ENCODE data around the gene FERMT3.

FERMT3 gene

GRCh38 chr11:64222651-64223000 is 16.1 kb downstream of the FERMT3 start:
- no peak for DNase-seq

- no peak for DNase-seq
Measured at GRCh38 chr11:64223001-64223651, 16.6 kb downstream of the FERMT3 start.

GRCh38 chr11:64224151-64224890 is 17.8 kb downstream of the FERMT3 start:
- no peak for DNase-seq

DNA sequence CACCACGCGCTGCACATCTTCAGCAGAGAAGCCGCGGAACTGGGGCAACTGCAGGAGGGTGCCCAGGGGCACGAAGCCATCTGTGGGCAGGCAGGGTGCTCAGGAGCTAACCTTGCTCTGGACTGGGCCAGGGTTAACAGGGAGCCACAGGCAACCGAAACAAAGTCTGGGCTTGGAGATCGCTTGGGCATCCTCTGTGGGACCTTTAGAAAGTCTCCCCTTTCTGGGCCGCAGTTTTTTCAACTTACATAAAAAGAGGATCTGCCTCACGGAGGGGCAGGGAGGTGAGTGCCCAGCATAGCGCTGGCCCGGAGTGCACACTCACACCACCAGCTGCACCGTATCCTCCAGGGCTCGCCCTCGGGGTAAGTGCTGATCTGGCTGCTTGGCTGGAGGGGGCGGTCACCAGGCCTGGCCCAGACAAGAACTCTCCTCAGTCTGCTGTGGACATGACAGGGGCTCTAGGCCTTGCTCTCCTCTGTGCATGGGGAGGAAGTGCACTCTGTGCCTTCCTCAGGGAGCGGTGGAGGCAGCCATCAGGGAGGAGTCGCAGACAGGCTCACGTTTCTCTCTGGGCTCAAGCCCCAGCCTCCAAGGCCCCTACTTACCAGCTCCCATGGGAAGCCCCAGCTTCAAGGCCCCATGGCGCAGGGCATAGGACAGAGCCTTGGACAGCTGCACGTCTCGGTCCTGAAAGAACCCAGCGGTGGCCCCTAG is 18.5 kb downstream of the FERMT3 start:
- DNase-seq = no peak

DNA sequence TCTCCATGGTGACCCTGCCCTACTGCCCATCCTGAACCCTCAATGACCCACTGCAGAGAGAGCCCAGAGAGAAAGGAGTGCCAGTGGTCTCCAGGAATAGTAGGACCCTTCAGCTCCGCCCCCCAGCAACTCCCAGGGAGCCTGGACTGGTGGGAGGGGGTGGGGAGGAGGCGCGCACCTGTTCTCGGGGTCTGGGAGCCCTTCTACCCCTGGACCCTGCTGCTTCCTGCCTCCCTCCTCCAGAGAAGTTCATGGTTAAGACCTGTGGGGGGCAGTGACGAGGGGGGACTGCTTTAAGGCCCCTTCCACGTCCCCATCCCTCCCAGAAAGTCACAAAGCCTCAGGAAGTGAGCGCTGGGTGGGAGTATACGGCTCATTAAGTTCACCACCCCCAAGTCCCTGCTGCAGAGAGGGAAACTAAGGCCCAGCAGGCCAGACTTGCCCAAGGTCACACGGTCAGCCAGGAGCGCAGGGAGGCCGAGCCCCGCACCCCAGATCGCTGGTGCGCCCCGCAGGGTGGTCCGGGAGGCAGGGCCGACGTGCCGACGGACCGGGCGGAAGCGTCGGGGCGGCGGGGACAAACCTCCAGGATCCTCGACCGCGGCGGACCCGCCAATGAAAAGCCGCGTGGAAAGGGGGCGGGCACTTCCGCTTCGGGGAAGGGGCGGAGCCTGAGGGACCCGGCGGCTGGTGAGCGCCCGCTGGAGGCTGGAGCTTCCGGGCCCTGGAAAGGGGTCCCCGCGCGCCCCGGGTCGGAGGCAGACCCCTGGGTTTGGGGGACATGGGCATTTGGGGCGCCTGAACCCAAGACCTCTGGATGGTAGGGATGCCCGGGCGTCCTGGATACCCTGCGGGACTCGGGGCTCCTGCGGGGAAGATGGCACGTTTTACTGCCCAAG is 19.3 kb downstream of the FERMT3 start, which contains the start of the genes NUDT22 and TRPT1:
TSS of gene NUDT22 (plus strand) at position 667 of the 899 bp plus-strand sequence. CDS start 379 bp downstream, outside the sequence.
TSS of gene TRPT1 (minus strand) at position 579 of the 899 bp plus-strand sequence. CDS start at position 253, 326 bp downstream.
- peak; percentile 93 for DNase-seq

DNA sequence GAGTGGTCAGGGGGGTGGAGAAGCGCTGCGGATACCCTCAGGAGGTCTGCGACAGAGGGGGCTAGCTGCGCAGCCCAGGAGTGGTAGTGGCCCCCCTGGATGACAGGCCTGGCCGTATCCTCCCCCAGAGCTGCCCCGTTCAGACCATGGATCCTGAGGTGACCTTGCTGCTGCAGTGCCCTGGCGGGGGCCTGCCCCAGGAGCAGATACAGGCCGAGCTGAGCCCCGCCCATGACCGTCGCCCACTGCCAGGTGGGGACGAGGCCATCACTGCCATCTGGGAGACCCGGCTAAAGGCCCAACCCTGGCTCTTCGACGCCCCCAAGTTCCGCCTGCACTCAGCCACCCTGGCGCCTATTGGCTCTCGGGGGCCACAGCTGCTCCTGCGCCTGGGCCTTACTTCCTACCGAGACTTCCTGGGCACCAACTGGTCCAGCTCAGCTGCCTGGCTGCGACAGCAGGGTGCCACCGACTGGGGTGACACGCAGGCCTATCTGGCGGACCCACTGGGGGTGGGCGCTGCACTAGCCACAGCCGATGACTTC is 20.1 kb downstream of the FERMT3 start:
- DNase-seq = peak; percentile 61

DNA sequence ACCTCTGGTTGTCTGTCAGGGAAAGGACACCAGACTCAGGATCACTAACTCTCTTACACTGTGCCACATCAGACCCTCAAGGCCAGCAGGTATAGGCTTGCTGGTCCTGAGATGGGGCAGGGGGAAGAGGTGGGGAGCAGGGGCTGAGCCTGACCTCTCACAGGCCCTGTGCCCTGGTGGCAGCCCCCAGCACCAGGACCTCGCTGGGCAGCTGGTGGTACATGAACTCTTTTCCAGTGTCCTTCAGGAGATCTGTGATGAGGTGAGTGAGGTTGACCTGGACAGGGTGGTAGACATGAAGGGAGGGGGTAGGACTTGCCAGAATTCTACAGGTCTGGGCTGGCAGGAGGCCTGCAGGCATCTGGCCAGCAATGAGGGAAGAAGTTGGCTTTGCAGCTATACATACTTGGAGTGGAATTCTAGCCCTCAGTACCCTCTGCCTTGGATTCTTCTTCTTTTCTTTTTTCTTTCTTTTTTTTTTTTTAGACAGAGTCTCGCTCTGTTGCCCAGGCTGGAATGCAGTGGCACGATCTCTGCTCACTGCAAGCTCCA is 21.0 kb downstream of the FERMT3 start:
- no peak for DNase-seq

DNA sequence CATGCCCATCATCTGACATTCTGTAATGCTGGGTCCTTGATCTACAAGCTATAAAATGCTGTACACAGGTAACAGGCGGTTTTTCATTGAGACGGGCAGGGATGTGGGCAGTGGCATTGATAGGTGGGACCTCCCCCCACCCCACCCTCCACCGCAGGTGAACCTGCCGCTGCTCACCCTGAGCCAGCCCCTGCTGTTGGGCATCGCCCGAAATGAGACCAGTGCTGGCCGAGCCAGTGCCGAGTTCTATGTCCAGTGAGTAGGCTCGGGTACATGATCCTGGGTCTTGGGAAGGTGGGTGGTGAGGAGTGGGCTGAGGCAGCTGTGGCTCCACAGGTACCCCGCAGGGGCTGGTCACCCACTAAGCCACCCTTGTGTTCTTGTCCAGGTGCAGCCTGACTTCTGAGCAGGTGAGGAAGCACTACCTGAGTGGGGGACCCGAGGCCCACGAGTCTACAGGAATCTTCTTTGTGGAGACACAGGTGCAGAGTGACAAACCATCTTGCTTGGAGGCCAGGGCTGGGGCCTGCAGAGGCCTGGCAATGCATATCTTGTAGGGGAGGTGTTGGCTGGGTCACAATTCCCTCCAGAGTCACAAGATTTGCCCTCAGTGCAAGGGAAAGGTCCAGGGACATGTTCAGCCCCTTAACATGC is 22.7 kb downstream of the FERMT3 start:
- no peak for DNase-seq

GRCh38 chr11:64229744-64230170 is 23.2 kb downstream of the FERMT3 start:
- no peak for DNase-seq

DNA sequence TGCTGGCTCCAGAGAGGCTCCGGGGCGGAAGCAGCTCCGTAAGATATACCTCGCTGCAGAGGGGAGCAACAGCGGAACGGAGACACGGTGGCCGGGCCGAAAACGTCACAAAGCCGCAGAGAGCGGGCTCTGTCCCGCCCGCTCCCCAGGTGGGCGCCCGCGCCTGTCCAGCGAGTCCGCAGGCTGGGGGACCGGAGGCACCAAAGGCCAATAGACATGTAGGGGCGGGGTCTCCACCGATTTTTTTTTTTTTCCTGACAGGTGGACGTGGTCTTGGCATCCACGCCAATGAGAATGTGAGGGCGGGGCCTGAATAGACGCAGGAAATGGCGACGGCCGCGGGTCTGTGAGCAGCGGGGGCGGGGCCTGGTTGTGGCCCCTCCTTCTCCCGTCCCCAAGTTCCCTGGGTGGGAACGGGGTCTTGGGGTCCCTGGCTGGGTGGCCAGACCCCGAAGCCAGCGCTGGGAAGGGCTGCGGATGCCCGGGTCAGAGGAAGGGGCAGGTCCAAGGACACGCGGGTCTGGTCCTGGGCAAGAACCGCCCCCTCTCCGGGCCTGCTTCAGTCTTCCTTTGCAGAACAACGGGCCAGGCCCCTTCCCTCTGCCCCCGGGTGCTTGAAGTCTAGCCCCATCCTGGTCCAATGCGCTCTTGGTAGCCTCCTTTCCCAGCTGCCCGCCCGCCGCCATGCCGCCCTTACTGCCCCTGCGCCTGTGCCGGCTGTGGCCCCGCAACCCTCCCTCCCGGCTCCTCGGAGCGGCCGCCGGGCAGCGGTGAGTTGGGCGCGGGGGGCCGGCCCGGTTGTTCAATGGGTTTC is 23.9 kb downstream of the FERMT3 start, which contains the start of gene DNAJC4:
TSS of gene DNAJC4 (plus strand) at position 378 of the 814 bp plus-strand sequence. CDS start at position 685, 307 bp downstream.
- peak; percentile 97 for DNase-seq

- DNase-seq = peak; percentile 70
Measured at GRCh38 chr11:64230985-64231365, 24.5 kb downstream of the FERMT3 start.

- DNase-seq = no peak
Measured at GRCh38 chr11:64231546-64231945, 25.0 kb downstream of the FERMT3 start.

- DNase-seq = no peak
Measured at GRCh38 chr11:64232182-64232966, 25.9 kb downstream of the FERMT3 start.

DNA sequence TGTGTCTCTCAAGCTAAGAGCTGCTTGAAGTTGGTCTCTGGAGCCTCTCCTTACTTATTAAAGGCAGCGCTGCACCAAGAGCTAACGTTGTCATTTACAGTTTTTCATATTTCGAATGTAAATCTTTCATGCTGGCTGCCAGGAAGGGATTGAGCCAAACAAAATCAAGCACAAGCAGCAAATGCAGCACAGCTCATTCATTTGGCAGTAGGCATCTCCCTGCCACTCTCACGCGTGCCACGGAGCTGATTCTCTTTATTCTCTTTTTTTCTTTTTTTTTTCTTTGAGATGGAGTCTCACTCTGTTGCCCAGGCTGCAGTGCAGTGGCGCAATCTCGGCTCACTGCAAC is 26.4 kb downstream of the FERMT3 start:
- no peak for DNase-seq

- DNase-seq = peak; percentile 56
Measured at GRCh38 chr11:64233913-64234586, 27.5 kb downstream of the FERMT3 start, which contains the start of gene VEGFB. Gene VEGFB, plus strand, starts transcription at chr11:64234584. Its CDS starts 250 bp downstream, at chr11:64234834.

DNA sequence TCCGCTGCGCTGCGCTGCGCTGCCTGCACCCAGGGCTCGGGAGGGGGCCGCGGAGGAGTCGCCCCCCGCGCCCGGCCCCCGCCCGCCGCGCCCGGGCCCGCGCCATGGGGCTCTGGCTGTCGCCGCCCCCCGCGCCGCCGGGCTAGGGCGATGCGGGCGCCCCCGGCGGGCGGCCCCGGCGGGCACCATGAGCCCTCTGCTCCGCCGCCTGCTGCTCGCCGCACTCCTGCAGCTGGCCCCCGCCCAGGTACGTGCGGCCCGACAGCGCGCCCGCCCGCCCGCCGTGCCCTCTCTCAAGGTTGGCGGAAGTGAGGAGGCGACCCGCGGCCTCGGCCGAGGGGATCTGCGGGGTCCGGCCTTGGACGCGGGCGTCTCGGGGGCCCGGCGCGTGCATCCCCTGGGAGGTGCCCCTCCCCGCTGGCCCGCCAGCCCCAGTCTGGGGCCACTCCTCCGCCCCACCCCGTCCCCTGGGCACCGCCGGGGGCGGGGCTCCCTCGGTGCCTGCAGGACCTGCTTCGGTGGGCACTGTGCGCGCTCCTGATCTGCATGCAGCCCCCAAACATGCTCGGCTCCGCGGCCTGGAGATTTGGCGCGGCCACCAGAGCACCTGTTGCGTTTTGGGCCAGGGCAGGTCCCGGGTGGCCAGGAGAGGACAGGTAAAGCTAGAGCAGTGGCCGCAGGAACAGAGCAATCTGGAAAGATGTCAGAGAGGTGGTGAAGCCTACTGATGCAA is 28.3 kb downstream of the FERMT3 start:
- peak; percentile 53 for DNase-seq

- DNase-seq = no peak
Measured at GRCh38 chr11:64235437-64236161, 29.1 kb downstream of the FERMT3 start.

All from OCI-M1 (cell line).